ENCODE results near the gene C14orf132.

Gene C14orf132

GRCh38 chr14:96130391-96130790, 91.2 kb downstream of the C14orf132 start:
- Histone ChIP-seq H3K36me3 (ENCODE audit: insufficient read depth, low read length) (no peaks in the 10 kb centered on the region), H3K79me2 (ENCODE audit: insufficient read depth, low read length) (no peaks in the 10 kb centered on the region), H2AFZ (ENCODE audit: low read length) (no peak overlapping the region), H3F3A (ENCODE audit: insufficient read depth, low read length) (no peaks in the 10 kb centered on the region), H4K20me1 (ENCODE audit: insufficient read depth, low read length) (no peaks in the 10 kb centered on the region), H3K4me2 (ENCODE audit: low read length) (no peak overlapping the region), H3K27ac (ENCODE audit: low read depth, low read length, poor library complexity, severe bottlenecking) (no peak overlapping the region), H3K4me1 (ENCODE audit: insufficient read depth, low read length, severe bottlenecking) (no peaks in the 10 kb centered on the region), H3K27me3 (ENCODE audit: insufficient read depth, low read length) (no peaks in the 10 kb centered on the region), H3K9ac (ENCODE audit: low read length) (no peak overlapping the region), H3K9me3 (ENCODE audit: low read length) (no peaks in the 10 kb centered on the region), H3K9me2 (ENCODE audit: low read depth, low read length) (no peaks in the 10 kb centered on the region), H3K4me3 (ENCODE audit: low read depth, low read length, poor library complexity, severe bottlenecking) (no peak overlapping the region)
- TF ChIP-seq CTCF (IDR thresholded peaks at IDR 0.05; ENCODE audit: low read length) (no peak), EZH2 (IDR thresholded peaks at IDR 0.05; ENCODE audit: borderline replicate concordance, low read length) (no peak)

- Histone ChIP-seq H3K4me3 (ENCODE audit: low read depth, low read length, poor library complexity, severe bottlenecking) (no peak overlapping the region), H3K27me3 (ENCODE audit: insufficient read depth, low read length) (no peaks in the 10 kb centered on the region), H3K27ac (ENCODE audit: low read depth, low read length, poor library complexity, severe bottlenecking) (no peak overlapping the region), H3K9me3 (ENCODE audit: low read length) (no peaks in the 10 kb centered on the region), H3F3A (ENCODE audit: insufficient read depth, low read length) (no peaks in the 10 kb centered on the region), H3K36me3 (ENCODE audit: insufficient read depth, low read length) (no peaks in the 10 kb centered on the region), H3K9me2 (ENCODE audit: low read depth, low read length) (no peaks in the 10 kb centered on the region), H3K4me1 (ENCODE audit: insufficient read depth, low read length, severe bottlenecking) (no peaks in the 10 kb centered on the region), H4K20me1 (ENCODE audit: insufficient read depth, low read length) (no peaks in the 10 kb centered on the region), H2AFZ (ENCODE audit: low read length) (no peak overlapping the region), H3K4me2 (ENCODE audit: low read length) (no peak overlapping the region), H3K79me2 (ENCODE audit: insufficient read depth, low read length) (no peaks in the 10 kb centered on the region), H3K9ac (ENCODE audit: low read length) (no peak overlapping the region)
- TF ChIP-seq CTCF (IDR thresholded peaks at IDR 0.05; ENCODE audit: low read length): no peak
These were observed 91.7 kb downstream of the C14orf132 start for GRCh38 chr14:96130854-96131253.

GRCh38 chr14:96131836-96132235, 92.7 kb downstream of the C14orf132 start:
- H4K20me1 ChIP-seq (ENCODE audit: insufficient read depth, low read length): no peaks in the 10 kb centered on the region
- H3F3A ChIP-seq (ENCODE audit: insufficient read depth, low read length): no peaks in the 10 kb centered on the region
- H3K4me3 ChIP-seq (ENCODE audit: low read depth, low read length, poor library complexity, severe bottlenecking): no peak overlapping the region
- H3K9me3 ChIP-seq (ENCODE audit: low read length): no peaks in the 10 kb centered on the region
- no peaks in the 10 kb centered on the region for H3K27me3 ChIP-seq (ENCODE audit: insufficient read depth, low read length)
- TF ChIP-seq CTCF (IDR thresholded peaks at IDR 0.05; ENCODE audit: low read length) (no peak), EZH2 (IDR thresholded peaks at IDR 0.05; ENCODE audit: borderline replicate concordance, low read length) (no peak)
- H2AFZ ChIP-seq (ENCODE audit: low read length): no peak overlapping the region
- no peak overlapping the region for H3K27ac ChIP-seq (ENCODE audit: low read depth, low read length, poor library complexity, severe bottlenecking)
- no peaks in the 10 kb centered on the region for H3K9me2 ChIP-seq (ENCODE audit: low read depth, low read length)
- no peak overlapping the region for H3K4me2 ChIP-seq (ENCODE audit: low read length)
- no peak overlapping the region for H3K9ac ChIP-seq (ENCODE audit: low read length)
- H3K79me2 ChIP-seq (ENCODE audit: insufficient read depth, low read length): no peaks in the 10 kb centered on the region
- H3K36me3 ChIP-seq (ENCODE audit: insufficient read depth, low read length): no peaks in the 10 kb centered on the region
- H3K4me1 ChIP-seq (ENCODE audit: insufficient read depth, low read length, severe bottlenecking): no peaks in the 10 kb centered on the region
